Dermis blood vessel endothelial cell (primary cell): ENCODE measurements around the gene ZNRF1. TPM values are rescaled to one million over a fixed set of nuclear protein-coding genes. Genes with fewer than 3 reads are reported as not detected.

Experiments
- DNase-seq: peaks from one replicate; pipeline ENCODE4 v3.0.0; 2010
- total RNA-seq: library from RNA; depleted of rRNA; stranded (reverse); fragments of >200 nt; gene quantifications from 2 replicates; pipeline ENCODE4 v1.2.3, GENCODE V29; 2014

Gene ZNRF1
- total RNA-seq, 1 donor from 2014 or later, result 35.7 TPM

- DNase-seq, result no peak
Observed at GRCh38 chr16:75062135-75062975, 63.5 kb downstream of the ZNRF1 start.

GRCh38 chr16:75062976-75063346, 64.1 kb downstream of the ZNRF1 start:
- DNase-seq, result no peak

- DNase-seq, result no peak
Observed at GRCh38 chr16:75063549-75064088, 64.8 kb downstream of the ZNRF1 start.

GRCh38 chr16:75064403-75065148, 65.8 kb downstream of the ZNRF1 start:
- DNase-seq, result no peak

GRCh38 chr16:75065149-75065505, 66.3 kb downstream of the ZNRF1 start:
- no peak for DNase-seq

DNA sequence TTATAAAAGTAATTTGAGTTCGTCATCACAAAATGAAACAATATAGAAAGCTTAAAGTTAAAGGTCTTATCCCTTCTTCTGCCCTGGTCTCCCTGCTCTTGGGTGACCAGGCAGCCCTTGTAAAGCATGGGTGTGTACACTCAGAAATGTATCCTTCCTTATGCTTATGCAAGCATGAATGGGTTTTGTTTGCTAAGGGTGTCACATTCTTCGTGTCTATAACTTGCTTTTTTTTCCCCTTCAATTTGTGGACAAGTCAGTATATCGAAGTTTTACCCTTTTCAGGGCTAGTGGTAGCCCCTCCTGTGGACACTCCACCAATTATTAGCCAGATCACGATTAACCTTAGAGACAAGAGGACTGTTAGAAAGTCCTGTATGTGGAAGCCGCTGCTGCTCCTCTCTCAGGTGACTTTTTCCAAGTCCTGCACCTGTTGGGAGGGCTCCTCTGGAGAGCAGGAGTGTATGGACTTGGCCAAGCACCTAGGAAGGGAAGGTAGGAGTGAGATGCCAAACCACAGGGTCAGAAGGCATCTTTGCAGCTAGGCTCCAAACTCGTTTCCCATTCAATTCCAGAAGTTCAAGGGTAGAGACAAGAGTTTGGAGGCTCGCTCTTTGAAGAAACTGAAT, 66.8 kb downstream of the ZNRF1 start:
- DNase-seq, result no peak

- DNase-seq, result no peak
Observed at GRCh38 chr16:75066861-75067447, 68.1 kb downstream of the ZNRF1 start.

GRCh38 chr16:75068085-75069031, 69.5 kb downstream of the ZNRF1 start:
- no peak for DNase-seq

DNA sequence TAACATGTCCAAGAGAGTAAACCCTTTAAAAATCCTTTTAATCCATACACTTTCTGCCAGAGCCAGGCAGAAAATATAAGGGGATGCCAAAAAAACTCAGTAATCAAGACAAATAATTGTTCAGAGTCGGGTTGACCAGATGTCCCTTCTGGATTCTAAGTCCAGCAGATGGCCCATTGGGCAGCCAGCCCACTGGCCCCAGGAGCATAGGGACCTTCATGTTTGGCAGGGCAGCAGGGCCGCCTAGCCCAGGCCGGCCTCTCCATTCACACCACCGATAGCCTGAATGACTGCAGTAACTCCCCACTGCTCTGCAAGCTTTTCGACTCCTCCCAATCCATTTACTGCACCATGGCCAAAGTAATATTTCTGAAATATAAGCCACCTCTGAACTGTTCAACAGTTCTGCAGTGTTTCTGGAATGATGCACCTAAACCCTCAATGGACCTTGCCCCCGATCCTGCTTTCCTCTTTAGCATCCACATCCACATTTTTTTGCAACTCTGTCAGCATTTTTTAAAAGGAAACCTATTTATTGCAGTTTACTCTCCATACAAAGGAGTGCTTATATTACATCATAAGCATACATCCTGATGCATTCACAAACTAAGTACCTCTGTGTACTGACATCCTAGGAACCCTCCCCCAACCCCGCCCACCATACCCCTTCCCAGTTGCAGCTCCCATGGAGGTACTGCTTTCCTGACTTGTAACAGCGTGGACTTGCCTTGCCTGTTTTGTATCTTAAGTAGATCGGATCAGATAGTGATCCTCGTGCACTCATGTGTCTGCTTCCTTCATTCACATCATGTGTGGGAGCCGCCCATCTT, 71.4 kb downstream of the ZNRF1 start:
- DNase-seq, result no peak

DNA sequence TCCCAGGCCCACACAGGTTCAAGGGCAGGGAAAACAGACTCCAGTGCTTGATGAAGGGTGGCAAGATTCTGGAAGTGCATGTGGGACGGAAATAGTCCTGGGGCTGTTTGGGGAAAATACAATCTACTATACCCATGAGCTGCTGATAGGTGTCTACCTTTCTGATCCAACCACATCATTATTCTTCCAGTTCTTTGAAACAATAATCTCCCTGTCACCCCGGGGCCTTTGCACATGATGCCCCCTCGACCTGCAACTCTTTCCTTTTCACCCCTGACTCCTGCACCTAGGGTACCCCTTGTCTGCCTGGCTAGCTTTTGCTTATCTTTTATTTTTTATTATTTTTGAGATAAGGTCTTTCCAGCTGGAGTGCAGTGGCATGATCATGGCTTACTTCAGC, 72.8 kb downstream of the ZNRF1 start:
- no peak for DNase-seq

DNA sequence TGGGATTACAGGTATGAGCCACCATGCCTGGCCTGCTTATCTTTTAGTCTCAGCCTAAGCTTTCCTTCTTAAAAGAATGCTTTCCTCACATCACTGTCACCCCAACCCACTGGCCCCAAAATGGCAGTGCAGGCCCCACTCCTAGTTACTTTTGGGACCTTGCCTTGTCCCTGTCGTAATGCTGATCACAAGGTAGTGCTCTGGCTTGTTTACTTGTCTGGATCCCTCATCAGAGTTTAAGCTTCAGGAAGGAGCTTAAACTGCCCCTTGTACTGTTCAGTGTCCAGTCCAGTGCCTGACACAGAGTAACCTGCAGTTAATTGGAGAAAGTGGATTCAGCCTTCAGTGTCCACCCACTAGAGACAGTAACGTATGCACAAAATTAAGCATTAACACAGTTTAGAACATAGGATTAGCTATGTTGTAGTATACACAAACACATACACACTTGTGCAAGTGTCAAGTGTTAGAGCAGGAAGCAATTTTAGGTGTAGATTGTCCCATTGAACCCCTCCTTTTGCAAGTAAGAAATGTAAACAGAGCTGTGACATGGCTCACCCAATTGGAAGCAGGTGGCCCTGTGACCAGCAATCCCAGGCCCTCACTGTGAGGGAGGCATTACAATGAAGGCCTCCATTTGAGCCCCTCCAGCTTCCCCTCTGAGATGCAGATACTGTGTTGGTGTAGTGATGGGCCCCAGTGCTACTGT, 73.6 kb downstream of the ZNRF1 start:
- no peak for DNase-seq

- no peak for DNase-seq
Observed at GRCh38 chr16:75073545-75074303, 74.9 kb downstream of the ZNRF1 start.

DNA sequence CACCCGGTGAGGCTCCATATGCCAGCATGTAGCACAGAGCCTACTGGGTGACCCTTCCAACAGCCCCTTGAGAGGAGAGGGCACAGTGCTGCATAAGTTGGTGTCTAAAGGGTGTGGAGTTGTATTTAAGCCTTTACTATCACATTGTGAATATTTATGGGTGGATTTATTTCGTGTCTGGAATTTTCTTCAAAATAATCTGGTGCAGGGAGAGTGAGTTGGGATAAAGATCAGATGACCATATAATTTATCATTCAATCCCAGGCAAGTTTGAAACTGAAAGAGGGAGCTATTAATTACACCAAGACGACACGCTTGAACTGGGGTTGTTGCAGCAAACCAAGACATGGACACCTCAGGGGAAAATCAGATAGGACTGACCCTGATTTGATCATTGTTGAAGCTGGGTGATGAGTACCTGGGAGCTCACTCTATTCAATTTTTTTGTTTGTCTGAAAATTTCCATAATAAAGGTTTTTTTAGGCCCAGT, 75.5 kb downstream of the ZNRF1 start:
- no peak for DNase-seq

- peak; percentile 59 for DNase-seq
Observed at GRCh38 chr16:75074920-75075687, 76.3 kb downstream of the ZNRF1 start.

- DNase-seq, result no peak
Observed at GRCh38 chr16:75075688-75076268, 77.0 kb downstream of the ZNRF1 start.

DNA sequence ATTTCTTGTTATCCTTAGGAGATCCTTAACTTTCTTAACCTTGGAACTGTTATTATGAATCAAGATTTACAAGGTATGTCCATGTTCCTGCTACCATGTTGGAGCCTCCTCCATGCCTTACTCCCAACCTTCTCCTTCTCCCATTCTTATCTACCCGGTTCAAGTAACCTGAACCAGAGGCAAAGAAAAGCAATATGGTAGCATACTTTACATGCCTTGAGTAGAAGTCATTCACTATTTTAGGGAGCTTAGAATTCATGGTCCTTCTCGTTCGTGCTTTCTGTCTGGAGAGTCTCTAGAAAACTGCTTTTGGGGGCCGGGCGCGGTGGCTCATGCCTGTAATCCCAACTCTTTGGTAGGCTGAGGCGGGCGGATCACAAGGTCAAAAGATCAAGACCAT, 80.1 kb downstream of the ZNRF1 start:
- DNase-seq, result no peak

DNA sequence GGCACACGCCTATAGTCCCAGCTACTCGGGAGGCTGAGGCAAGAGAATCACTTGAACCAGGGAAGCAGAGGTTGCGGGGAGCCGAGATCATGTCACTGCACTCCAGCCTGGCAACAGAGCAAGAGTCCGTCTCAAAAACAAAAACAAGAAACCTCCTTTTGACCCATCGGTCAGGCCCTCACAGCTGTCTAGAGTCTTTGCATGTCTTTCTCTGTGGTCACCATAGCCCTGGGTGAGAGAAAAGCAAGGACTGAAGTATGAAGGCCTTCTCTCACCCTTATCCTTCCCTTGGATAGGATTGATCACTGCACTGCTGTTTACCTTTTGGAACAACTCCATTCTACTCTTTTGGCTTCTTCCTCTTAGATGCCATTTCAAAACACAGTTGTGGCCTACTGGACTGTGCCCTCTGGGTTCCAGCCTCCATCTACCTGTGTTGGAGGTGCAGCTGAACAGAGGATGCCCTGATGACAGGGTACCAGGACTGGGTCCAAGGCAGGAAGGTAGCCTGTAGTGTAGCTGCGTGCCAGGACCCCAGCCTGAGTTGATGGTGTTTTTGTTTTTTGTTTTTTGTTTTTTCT, 80.6 kb downstream of the ZNRF1 start:
- DNase-seq, result no peak
